ENCODE measurements around the gene PSMB9.
A peak's percentile ranks its signal among the peaks of the same experiment; 100 is the strongest.

Gene PSMB9

GRCh38 chr6:32883789-32884188 is 29.8 kb downstream of the PSMB9 start:
- no peak for DNase-seq (ENCODE audit: low spot score)
- in situ Hi-C loops (cut with MboI; ENCODE audit: low pct_unique_long_range_greater_than_20kb, low sequenced_read_pairs, unreplicated experiment), result loop anchor here (10.0 kb wide), 1 partner anchor 91 kb away; no protein-coding TSS in a partner anchor
- TF ChIP-seq CTCF (IDR thresholded peaks at IDR 0.05; ENCODE audit: extremely low read depth, insufficient read depth, missing control alignments), result no peak

- in situ Hi-C loops (cut with MboI; ENCODE audit: low pct_unique_long_range_greater_than_20kb, low sequenced_read_pairs, unreplicated experiment), result loop anchor here (10.0 kb wide), 1 partner anchor 89 kb away; no protein-coding TSS in a partner anchor
- peak; percentile 44 for TF ChIP-seq CTCF (IDR thresholded peaks at IDR 0.05; ENCODE audit: extremely low read depth, insufficient read depth, missing control alignments)
- DNase-seq (ENCODE audit: low spot score), result peak; percentile 66
Observed at GRCh38 chr6:32885698-32886286, 31.8 kb downstream of the PSMB9 start.

GRCh38 chr6:32886681-32887383 is 32.8 kb downstream of the PSMB9 start:
- no peak for TF ChIP-seq CTCF (IDR thresholded peaks at IDR 0.05; ENCODE audit: extremely low read depth, insufficient read depth, missing control alignments)
- DNase-seq (ENCODE audit: low spot score), result no peak
- in situ Hi-C loops (cut with MboI; ENCODE audit: low pct_unique_long_range_greater_than_20kb, low sequenced_read_pairs, unreplicated experiment), result loop anchor here (10.0 kb wide), 1 partner anchor 88 kb away; no protein-coding TSS in a partner anchor

- TF ChIP-seq CTCF (IDR thresholded peaks at IDR 0.05; ENCODE audit: extremely low read depth, insufficient read depth, missing control alignments), result no peak
- DNase-seq (ENCODE audit: low spot score), result no peak
- in situ Hi-C loops (cut with MboI; ENCODE audit: low pct_unique_long_range_greater_than_20kb, low sequenced_read_pairs, unreplicated experiment), result loop anchor here (10.0 kb wide), 1 partner anchor 87 kb away; no protein-coding TSS in a partner anchor
Observed at GRCh38 chr6:32887616-32888015, 33.6 kb downstream of the PSMB9 start.

GRCh38 chr6:32888576-32888975 is 34.6 kb downstream of the PSMB9 start:
- TF ChIP-seq CTCF (IDR thresholded peaks at IDR 0.05; ENCODE audit: extremely low read depth, insufficient read depth, missing control alignments), result no peak
- DNase-seq (ENCODE audit: low spot score), result no peak
- in situ Hi-C loops (cut with MboI; ENCODE audit: low pct_unique_long_range_greater_than_20kb, low sequenced_read_pairs, unreplicated experiment), result loop anchor here (10.0 kb wide), 1 partner anchor 86 kb away; no protein-coding TSS in a partner anchor

- no peak for DNase-seq (ENCODE audit: low spot score)
- TF ChIP-seq CTCF (IDR thresholded peaks at IDR 0.05; ENCODE audit: extremely low read depth, insufficient read depth, missing control alignments), result no peak
- in situ Hi-C loops (cut with MboI; ENCODE audit: low pct_unique_long_range_greater_than_20kb, low sequenced_read_pairs, unreplicated experiment), result loop anchor here (10.0 kb wide), 1 partner anchor 85 kb away; no protein-coding TSS in a partner anchor
Observed at GRCh38 chr6:32889533-32889932, 35.5 kb downstream of the PSMB9 start.

Measured in GM13977 (cell line).